PC-9 (cell line): ENCODE results near the gene CA7.

Experiments used
- CTCF ChIP-seq: fragments of 200-600 bp; sonication (generic); conservative IDR thresholded peaks from 2 replicates; pipeline ENCODE4 v1.6.1; 2017; ENCODE audit warnings: mixed run types, antibody characterized with exemption, mild to moderate bottlenecking, moderate library complexity
- EZH2 ChIP-seq: fragments of 200-600 bp; sonication (generic); IDR thresholded peaks from 2 replicates; pipeline ENCODE4 v1.8.0; 2017; ENCODE audit warnings: antibody characterized with exemption, low read depth

- TF ChIP-seq CTCF: no peak
- TF ChIP-seq EZH2: no peak
These were observed 17.9 kb downstream of the CA7 start for GRCh38 chr16:66862023-66862520.
